Breast epithelium (tissue), 3 donors: ENCODE measurements around the gene AMMECR1.

ENCODE experiments used
- CTCF ChIP-seq, 3 donors: fragments of 450-650 bp; IDR thresholded peaks; one replicate each; pipeline ENCODE4 v1.5.1; 2016 to 2017; ENCODE audit warnings: antibody characterized with exemption in 3 of 3, mild to moderate bottlenecking in 3 of 3, moderate library complexity in 3 of 3
- POLR2A ChIP-seq: fragments of 450-650 bp; IDR thresholded peaks from one replicate; pipeline ENCODE4 v1.6.1; 2016; ENCODE audit warnings: antibody characterized with exemption, mild to moderate bottlenecking, moderate library complexity
- POLR2AphosphoS5 ChIP-seq, 3 donors: sonication (generic); formaldehyde crosslinking; IDR thresholded peaks; one replicate each; pipeline ENCODE4 v1.6.1; 2017; ENCODE audit warnings: antibody characterized with exemption in 3 of 3

GRCh38 chrX:110320381-110320987, 2.6 kb upstream of the AMMECR1 start:
- TF ChIP-seq POLR2A, result no peak
- no peak for TF ChIP-seq CTCF (IDR thresholded peaks at IDR 0.05)
- no peak for TF ChIP-seq POLR2AphosphoS5 (IDR thresholded peaks at IDR 0.05)
